ENCODE results near the gene GOLGA1. TPM values are rescaled to one million over a fixed set of nuclear protein-coding genes. Genes with fewer than 3 reads are reported as not detected.

GOLGA1 gene
- total and polyA plus RNA-seq, 9 of the 15 experiments (the other 6 are each of a cell fraction or from before 2014, with no cell fraction given): 2.9 to 15.9 (median 8.5) TPM

- TF ChIP-seq, protein P1, sequence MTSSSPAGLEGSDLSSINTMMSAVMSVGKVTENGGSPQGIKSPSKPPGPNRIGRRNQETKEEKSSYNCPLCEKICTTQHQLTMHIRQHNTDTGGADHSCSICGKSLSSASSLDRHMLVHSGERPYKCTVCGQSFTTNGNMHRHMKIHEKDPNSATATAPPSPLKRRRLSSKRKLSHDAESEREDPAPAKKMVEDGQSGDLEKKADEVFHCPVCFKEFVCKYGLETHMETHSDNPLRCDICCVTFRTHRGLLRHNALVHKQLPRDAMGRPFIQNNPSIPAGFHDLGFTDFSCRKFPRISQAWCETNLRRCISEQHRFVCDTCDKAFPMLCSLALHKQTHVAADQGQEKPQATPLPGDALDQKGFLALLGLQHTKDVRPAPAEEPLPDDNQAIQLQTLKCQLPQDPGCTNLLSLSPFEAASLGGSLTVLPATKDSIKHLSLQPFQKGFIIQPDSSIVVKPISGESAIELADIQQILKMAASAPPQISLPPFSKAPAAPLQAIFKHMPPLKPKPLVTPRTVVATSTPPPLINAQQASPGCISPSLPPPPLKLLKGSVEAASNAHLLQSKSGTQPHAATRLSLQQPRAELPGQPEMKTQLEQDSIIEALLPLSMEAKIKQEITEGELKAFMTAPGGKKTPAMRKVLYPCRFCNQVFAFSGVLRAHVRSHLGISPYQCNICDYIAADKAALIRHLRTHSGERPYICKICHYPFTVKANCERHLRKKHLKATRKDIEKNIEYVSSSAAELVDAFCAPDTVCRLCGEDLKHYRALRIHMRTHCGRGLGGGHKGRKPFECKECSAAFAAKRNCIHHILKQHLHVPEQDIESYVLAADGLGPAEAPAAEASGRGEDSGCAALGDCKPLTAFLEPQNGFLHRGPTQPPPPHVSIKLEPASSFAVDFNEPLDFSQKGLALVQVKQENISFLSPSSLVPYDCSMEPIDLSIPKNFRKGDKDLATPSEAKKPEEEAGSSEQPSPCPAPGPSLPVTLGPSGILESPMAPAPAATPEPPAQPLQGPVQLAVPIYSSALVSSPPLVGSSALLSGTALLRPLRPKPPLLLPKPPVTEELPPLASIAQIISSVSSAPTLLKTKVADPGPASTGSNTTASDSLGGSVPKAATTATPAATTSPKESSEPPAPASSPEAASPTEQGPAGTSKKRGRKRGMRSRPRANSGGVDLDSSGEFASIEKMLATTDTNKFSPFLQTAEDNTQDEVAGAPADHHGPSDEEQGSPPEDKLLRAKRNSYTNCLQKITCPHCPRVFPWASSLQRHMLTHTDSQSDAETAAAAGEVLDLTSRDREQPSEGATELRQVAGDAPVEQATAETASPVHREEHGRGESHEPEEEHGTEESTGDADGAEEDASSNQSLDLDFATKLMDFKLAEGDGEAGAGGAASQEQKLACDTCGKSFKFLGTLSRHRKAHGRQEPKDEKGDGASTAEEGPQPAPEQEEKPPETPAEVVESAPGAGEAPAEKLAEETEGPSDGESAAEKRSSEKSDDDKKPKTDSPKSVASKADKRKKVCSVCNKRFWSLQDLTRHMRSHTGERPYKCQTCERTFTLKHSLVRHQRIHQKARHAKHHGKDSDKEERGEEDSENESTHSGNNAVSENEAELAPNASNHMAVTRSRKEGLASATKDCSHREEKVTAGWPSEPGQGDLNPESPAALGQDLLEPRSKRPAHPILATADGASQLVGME (CRISPR knock-in tag; IDR thresholded peaks at IDR 0.05): no peak
- TF ChIP-seq ETV1 (tag; conservative IDR thresholded peaks at IDR 0.05; ENCODE audit: low read depth) (peak; percentile 26; the same call in 1 of the 2 replicates), ELF2 (CRISPR knock-in tag; IDR thresholded peaks at IDR 0.05) (no peak), LEF1 (IDR thresholded peaks at IDR 0.05) (no peak; the same call in 1 of the 2 replicates), FOXP4 (CRISPR knock-in tag; IDR thresholded peaks at IDR 0.05; ENCODE audit: borderline replicate concordance) (no peak), CHD1 (IDR thresholded peaks at IDR 0.05; ENCODE audit: low read length) (peak; percentile 53), FIP1L1 (IDR thresholded peaks at IDR 0.05; ENCODE audit: low read depth, low read length, poor library complexity, severe bottlenecking) (peak; percentile 92), STAT5B (CRISPR knock-in tag; IDR thresholded peaks at IDR 0.05) (no peak), ELK1 (CRISPR knock-in tag; IDR thresholded peaks at IDR 0.05) (no peak), ZNF76 (CRISPR knock-in tag; IDR thresholded peaks at IDR 0.05; ENCODE audit: borderline replicate concordance) (no peak; the same call in 1 of the 2 replicates)
- TF ChIP-seq, protein P2, sequence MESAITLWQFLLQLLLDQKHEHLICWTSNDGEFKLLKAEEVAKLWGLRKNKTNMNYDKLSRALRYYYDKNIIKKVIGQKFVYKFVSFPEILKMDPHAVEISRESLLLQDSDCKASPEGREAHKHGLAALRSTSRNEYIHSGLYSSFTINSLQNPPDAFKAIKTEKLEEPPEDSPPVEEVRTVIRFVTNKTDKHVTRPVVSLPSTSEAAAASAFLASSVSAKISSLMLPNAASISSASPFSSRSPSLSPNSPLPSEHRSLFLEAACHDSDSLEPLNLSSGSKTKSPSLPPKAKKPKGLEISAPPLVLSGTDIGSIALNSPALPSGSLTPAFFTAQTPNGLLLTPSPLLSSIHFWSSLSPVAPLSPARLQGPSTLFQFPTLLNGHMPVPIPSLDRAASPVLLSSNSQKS (CRISPR knock-in tag; IDR thresholded peaks at IDR 0.05): no peak
Observed at GRCh38 chr9:124861342-124862229, 79.3 kb downstream of the GOLGA1 start, which contains the start of the genes ARPC5L and RPL35 (continued).
